GM04503 (cell line): ENCODE data around the gene FGFR3.

Experiments
- DNase-seq: peaks from one replicate; pipeline ENCODE4 v3.0.0-alpha.2; 2012; ENCODE audit warnings: low read depth

The FGFR3 gene

GRCh38 chr4:1788254-1788973, 4.7 kb upstream of the FGFR3 start:
- DNase-seq: no peak

DNA sequence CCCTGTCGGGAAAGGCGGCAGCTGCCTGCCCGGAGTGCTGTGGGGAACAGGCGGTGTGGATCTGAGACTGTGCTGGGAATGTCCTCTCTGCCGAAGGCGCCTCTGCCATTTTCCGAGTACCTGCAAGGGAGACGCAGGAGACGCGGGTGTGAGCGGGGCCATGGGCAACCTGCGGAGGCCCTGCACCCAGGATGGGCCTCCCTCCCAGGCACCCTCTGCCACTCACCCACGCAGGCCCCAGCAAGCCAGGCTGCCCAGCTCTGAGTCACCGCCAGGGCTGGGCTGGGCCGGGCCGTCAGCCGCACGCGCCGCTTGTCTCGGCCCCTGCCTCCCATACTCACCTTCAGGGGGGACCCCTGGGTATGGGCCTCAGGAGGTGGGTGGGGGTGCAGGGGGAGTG, 3.5 kb upstream of the FGFR3 start:
- DNase-seq: no peak

DNA sequence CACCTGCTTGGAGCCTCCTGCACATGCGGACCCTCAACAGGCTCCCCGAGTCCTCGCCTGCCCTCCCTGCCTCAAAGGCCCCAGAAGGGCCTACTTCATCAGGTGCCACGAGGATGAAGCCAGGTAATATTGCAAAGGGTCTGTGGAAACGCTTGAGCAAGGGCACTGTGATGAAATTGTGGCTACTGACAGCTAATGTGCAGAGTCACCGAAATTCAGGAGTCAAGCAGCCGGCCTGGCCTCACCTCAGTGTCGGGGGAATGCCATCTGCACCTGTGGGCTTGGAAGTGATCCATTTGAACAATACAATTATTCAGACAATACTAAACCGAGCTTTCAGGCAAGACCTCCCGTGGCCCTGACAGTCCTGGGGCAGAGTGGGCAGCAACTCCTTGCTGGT, 3.1 kb upstream of the FGFR3 start:
- DNase-seq: no peak

DNA sequence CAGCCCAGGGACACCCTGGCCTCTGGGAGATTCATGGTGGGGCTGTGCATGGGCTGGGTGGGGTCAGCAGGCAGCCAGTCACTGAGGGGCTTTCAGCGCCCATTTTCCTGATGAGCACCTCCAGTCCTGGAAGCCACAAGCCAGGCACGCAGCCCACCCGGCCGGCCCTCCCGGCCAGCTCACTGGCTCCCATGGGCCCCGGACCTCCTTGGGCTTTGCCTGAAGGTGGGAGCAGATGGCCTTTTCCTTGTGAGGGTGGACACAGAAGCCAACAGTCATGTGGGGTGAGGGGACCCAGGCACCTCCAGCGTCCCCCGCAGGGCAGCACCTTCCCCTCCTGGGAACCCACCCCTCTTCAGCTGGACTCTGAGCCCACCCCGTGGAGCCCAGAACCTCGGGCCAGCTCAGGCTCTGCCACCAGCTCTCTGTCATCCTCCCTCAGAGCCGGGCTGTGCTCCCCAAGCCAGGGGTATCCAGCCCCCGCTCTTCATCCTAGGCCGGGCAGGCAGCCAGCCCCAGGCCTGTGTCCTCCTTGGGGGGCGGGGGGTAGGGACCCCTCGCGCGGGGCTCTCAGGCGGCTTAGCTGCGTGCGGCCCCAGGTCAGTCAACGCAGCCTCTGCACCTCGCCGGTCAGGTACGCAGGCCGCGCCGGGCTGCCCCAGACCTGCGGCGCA, 798 bp upstream of the FGFR3 start:
- DNase-seq: no peak

GRCh38 chr4:1793496-1793840, 375 bp downstream of the FGFR3 start:
- no peak for DNase-seq

DNA sequence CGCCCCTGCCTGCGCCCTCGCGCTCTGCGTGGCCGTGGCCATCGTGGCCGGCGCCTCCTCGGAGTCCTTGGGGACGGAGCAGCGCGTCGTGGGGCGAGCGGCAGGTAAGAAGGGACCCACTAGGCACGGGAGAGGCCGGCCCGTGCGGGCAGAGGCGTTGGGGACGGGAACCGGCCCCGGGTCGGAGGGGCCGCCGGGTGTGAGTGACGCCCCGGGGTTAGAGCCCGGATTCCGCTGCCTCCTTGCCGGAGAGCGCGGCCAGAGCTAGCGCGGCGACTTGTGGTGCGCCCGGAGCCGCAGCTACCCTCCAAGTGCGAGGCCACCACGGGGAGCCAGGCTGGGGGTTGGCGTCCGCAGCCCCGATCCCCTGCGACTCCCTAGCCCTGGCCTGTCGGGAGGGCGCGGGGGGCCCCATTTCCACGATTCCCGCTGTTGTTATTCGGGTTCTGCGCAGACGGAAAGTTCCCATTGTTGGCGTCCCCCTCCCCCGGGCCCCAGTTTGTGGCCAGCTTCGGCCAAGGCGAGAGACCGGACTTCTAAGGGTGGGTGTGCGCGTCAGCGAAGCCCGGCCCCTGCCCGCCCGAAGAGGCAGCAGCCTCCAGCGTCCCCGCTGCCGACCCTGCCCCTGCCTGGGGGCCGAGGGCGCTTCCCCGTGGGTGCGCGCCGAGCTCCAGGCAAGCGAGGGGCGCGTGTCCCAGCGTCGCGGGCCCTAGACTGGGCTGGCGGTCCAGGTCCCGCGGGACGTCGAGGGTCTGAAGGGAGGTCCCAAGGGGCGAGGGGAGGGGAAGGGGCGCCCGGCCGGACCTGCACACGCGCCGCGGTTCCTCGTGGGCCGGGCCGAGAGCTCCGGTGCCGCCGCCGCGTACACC, 1.1 kb downstream of the FGFR3 start:
- no peak for DNase-seq

DNA sequence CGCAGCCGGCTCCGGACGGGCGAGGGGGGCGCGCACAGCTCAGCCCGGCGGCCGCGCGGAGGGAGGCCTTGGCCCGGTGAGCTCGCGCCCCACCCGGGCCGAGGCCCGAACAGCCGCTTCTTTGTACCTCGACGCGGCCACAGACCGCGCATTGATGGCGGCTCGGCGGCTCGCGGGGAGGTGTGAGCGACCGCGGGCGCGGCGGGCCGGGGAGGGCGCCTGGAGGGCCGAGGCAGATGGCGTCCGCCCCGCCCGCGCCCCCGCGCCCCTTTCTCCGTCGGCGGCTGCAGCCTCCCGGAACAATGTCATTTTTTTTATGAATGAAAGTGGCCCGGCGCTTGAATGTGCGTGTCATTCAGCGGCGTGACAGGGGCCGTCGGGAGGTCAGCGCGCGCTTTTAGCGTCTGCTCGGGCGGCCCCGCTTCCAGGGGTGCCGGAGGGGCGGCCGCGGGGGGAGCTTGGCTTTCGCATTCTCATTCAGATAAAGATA, 1.8 kb downstream of the FGFR3 start:
- no peak for DNase-seq

DNA sequence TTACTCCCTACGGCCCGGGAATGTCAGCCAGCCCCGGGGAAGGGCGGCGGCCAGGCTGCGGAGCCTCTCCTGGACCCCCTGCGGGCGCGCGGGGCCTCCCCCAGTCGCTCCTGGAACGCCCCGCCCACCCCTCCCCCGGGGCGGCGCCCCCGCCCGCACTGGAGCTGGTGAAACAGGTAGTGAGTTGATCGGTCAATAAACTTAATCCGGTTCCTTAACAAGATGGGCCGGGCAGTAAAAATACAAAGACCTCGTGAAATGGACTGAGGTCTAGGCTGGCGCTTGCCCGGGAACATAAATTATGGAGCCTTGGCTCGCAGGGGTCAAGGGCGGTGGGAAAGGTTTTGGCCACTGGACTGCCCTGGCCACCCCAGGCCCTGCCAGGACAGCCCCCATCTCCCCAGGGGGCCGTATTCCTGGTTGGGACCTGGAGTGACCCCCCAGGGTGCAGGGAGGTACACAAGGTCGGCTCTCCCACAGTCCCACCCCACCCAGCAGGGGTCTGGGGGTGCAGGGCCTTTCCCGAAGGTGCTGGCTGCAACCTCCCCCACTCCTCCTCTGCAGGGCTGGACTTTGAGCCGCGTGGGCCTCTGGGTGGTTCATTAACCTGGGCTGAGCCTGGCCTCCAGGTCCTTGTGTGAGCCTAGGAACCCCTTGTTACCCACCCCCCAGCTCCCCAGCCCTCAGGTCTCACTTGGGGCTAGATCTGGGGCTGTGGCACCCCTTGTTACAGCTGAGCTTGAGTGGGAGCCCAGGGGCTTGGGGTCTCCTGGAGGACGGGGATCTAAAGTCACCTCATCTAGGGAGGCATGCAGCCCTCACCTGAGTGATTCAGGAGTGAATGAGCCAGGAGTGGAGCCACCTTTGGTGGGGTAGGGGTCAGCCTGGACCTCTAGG, 2.5 kb downstream of the FGFR3 start:
- DNase-seq: no peak

GRCh38 chr4:1796486-1797204, 3.6 kb downstream of the FGFR3 start:
- DNase-seq: no peak

- no peak for DNase-seq
These were observed 4.3 kb downstream of the FGFR3 start for GRCh38 chr4:1797298-1797860.

DNA sequence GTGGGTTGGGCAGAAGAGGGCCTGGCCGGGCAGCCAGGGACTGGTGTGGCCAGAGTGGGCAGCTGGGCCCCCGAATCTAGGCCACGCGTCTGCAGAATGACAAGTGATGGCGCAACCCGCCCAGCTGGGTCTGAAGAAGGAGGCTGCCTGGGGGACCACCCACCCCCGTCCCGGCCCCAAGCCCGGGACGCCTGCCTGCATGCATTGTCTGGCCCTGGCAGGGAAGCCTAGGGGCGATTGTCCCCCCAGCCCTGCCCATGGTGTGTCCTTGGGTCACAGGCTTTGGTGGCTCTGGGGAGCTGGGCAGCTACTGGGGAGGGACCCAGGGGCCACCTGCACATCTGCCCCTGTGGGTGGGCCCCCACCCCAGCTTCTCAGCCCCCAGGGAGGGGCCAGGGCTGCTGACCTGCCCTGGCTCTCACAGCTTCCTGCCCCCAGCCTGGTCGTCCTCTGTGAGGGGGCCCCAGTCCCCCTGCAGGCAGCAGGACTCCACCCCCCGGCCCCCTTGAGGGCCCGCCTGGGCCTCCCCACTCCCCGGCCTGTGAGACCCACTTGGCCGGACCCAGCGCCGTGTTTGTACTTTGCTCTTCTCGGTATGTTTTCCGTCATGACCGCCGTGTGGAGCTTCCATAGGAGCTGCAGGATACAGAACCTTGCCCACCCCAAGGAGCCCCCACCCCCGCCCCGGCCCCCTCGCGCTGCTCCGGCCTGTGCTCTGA, 4.9 kb downstream of the FGFR3 start:
- DNase-seq: no peak

DNA sequence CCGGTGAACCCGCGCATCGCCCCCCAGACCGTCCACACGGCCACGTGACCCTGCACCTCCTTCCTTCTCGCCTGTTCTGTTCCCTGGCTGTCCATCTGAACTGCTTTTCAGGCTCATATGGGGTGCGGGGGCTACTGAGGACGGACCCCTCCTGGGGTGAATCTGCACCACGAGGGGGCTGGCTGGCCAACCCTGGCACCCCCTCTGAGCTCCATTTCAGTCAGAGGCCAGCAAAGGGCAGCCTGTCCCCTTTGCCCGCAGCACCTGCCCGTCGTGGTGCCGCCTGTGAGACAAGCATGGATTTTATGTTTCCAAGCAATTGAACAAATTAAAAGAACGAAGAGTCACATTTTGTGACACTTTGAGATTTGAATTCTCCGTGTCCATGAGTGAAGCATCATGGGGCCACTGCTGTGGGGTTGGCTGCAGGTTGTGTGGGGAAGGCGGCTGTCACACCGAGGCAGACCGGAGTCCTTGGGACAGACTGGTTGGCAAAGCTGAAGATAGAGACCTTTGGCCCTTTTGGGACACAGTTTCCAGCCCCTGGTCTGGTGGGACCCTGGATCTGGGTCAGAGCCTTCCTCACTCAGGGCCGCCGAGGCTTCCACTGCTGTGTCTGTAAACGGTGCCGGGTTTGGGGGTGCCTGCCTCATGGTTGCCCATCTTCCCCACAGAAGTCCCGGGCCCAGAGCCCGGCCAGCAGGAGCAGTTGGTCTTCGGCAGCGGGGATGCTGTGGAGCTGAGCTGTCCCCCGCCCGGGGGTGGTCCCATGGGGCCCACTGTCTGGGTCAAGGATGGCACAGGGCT, 5.7 kb downstream of the FGFR3 start:
- no peak for DNase-seq

DNA sequence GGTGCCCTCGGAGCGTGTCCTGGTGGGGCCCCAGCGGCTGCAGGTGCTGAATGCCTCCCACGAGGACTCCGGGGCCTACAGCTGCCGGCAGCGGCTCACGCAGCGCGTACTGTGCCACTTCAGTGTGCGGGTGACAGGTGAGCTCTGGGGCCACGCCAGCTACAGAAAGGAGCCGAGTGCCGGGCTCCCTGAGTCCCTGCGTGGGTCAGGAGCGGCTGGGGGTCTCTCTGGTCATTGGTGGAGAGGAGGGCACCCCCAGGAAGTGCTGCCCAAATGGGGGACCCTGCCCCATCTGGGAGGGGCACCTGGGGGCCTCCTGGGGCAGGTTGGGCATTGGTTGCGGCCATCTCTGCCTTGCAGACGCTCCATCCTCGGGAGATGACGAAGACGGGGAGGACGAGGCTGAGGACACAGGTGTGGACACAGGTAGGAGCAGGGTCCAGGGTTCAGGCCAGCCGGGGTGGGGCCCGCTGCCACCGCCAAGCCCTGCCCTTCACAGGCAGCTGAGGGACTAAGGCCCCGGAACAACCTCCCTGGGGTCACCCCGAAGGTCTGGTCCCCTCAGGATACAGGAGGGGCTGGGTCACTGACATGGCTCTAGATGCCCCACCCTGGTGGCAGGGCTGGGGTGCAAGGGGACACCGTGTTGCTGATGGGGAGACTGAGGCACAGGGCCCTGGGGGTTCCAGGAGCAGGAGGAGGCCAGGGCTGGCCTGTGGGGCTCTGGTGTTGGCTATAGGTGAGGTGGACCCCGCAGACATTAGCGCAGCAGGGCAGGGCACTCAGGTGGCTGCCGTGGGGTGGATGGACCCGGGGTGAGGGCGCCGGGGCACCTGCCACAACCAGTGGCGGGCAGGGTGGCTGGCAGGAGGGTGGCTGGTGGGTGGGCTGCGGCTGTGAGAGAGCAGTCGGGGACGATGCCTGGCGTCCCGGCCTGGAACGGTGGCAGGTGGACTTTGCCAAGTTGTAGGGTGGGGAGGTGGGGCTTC, 6.6 kb downstream of the FGFR3 start:
- DNase-seq: no peak

GRCh38 chr4:1800805-1801204, 7.7 kb downstream of the FGFR3 start:
- DNase-seq: no peak

DNA sequence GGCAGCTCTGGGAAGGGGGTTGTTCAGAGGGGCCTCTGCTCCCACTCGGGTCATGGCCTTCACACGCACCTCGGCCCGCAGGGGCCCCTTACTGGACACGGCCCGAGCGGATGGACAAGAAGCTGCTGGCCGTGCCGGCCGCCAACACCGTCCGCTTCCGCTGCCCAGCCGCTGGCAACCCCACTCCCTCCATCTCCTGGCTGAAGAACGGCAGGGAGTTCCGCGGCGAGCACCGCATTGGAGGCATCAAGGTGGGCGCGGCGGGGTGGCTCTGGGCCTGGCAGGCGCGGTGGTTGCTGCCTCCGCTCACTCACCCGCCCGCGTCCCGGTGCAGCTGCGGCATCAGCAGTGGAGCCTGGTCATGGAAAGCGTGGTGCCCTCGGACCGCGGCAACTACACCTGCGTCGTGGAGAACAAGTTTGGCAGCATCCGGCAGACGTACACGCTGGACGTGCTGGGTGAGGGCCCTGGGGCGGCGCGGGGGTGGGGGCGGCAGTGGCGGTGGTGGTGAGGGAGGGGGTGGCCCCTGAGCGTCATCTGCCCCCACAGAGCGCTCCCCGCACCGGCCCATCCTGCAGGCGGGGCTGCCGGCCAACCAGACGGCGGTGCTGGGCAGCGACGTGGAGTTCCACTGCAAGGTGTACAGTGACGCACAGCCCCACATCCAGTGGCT, 8.3 kb downstream of the FGFR3 start:
- no peak for DNase-seq

GRCh38 chr4:1802151-1802715, 9.1 kb downstream of the FGFR3 start:
- DNase-seq: peak; percentile 15
